GM18511 (cell line): Measurements from ENCODE around the gene SF3B3.
"Not testable (repeated sequence)": the region's sequence is repeated elsewhere in the genome, so short reads cannot be mapped to it uniquely, and the experiment has no call there.

Experiments used
- ATAC-seq: cut with Tn5 transposase; IDR thresholded peaks from one replicate; pipeline ENCODE4 v1.9.1; 2021; ENCODE audit warnings: mild to moderate bottlenecking, moderate library complexity; ENCODE audit not compliant: unreplicated experiment

SF3B3 gene

DNA sequence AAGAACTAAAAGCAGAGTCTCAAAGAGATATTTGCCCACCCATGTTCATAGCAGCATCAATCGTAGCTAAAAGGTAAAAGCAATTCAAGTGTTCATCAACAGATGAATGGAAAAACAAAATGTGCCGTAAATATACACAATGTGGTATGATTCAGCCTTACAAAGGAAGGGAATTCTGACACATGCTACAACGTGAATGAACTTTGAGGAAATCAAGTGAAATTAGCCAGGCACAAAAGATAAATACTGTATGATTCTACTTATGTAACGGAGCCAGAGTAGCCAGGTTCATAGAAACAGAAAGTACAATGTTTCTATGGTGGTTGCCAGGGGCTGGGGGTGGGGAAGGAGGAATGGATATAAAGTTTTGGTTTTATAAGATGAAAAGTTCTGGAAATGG, 64.9 kb downstream of the SF3B3 start:
- ATAC-seq = no peak

DNA sequence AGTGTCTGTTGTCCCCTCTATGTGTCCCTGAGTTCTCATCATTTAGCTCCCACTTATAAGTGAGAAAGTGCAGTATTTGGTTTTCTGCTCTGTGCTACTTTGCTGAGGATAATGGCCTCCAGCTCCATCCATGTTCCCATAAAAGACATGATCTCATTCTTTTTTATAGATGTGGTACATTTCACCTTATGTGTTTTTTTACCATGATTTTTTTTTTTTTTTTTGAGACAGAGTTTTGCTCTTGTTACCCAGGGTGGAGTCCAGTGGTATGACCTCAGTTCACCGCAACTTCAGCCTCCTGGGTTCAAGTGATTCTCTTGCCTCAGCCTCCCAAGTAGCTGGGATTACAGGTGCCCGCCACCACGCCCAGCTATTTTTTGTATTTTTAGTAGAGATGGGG, 65.8 kb downstream of the SF3B3 start:
- not testable (repeated sequence) for ATAC-seq

DNA sequence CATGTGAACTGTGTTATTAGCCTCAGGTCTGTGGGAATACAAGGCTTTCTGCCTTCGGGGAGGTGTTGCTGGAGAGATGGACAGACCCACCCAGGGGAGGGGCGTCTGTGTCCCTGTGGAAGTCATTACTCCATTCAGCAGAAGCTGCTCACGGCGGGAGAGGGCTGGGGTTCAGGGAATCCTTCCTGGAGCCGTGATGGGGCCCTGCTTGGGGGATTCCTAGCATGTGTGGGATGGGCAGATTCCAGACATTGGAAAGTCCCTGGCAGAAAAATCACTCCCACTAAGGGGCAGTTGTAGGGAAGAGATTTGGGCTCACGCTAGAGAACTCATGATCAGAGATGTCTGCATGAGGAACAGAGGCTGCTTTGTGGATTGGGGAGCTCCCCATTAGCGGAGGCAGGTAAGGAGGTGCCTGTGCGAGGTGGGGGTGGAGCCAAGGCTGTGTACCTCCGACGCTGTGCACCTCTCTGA, 66.4 kb downstream of the SF3B3 start:
- ATAC-seq = no peak

DNA sequence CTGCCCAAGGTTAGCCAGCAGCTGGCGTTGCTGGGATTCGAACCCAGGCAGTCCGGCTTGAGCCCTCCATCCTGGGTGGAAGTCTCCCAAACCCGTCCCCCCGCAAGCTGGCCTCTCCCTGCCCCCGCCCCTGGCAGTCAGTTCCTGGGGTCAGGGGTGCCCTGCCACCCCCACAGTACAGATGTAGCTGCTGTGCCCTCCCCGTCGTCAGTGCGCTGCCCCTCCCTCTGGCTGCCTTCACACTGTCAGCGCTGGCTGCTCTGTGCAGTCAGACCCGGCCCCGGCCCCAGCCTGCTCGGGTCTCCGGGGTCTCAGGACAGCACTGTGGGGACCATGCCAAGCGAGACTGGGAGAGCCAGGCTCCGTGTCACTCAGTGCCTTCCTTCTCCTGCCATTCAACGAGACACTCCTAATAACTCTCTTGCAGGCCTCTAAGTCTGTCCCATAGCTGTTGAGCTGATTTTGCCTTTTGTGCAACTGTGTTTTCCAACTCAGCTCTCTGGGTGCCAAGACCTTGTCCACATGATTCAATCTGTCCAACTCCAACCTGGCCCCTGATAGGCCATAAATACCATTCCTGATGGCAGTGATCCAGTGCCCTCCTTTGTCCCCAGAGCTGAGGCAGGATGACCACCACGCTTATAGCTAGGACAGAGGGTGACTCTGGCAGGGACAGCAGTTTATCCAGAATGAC, 67.3 kb downstream of the SF3B3 start:
- no peak for ATAC-seq

DNA sequence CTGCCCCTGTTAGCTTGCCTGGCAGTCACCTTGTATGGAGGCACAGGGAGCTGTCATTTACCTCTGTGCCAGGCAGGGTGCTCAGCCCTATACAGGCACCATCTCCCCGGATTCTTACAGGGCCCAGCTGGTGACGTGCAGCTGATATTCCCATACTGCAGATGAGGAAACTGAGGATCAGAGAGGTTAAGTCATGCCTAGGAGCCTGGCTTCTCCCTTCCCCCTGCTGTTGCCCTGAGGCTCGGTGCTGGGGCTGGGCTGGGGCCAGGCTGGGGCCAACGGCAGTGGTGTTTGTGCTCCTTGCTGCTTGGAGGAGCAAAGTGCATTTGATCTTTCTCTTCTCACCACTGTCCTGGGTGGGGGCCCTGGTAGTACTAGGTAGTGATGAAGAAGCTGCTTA, 68.0 kb downstream of the SF3B3 start:
- ATAC-seq = no peak

DNA sequence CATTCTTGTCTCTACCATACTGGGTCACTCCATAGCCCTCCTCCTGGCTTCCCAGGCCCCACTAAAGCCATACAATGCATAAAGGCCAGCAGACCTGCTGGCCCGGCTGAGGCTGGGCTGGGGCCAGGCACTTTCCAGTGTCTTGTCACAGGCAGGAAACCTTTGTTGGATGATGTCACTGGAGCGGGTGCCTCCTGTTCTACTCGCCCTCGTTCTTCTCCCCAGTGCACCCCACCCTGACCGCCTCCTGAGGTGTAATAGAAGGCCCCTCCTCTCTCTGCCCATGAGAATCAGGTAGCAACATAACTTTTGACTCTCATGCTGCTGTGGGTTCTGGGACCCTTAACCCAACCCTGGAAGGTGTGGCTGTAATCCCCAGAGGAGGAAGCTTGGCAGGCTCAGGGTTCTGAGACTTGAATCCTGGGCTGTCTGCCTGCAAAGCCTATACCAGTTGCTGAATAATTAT, 68.5 kb downstream of the SF3B3 start:
- no peak for ATAC-seq

DNA sequence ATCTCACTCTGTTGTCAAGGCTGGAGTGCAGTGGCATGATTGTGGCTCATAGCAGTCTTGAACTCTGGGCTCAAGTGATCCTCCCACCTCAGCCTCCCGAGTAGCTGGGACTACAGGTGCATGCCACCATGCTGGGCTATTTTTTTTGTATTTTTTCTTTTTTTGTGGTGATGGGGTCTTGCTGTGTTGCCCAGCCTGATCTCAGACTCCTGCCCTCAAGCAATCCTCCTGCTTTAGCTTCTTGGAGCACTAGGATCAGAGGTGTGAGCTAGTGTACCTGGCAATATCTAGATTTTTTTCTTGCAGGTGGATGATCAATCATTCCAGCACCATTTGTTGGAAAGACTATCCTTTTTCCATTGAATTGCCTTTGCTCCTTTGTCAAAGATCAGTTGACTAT, 69.9 kb downstream of the SF3B3 start:
- ATAC-seq = no peak

DNA sequence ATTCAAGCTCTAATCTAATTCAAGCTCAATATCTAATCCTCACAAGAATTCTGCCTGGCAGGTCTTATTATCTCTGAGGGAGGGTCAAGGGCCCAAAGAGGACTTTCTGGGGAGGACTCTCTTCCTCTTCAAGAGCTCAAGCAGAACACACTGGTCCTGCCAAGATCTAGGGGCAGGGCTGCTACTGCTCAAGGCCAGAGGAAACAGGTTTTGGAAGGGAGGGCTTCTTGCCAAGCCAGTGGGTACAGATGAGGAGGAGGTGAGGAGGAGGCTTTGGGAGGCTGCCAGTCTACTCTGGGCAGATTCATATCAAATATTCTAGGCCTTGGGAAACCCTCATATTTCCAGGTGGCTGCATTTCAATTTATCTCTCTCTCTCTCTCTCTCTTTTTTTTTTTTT, 71.0 kb downstream of the SF3B3 start:
- no peak for ATAC-seq

DNA sequence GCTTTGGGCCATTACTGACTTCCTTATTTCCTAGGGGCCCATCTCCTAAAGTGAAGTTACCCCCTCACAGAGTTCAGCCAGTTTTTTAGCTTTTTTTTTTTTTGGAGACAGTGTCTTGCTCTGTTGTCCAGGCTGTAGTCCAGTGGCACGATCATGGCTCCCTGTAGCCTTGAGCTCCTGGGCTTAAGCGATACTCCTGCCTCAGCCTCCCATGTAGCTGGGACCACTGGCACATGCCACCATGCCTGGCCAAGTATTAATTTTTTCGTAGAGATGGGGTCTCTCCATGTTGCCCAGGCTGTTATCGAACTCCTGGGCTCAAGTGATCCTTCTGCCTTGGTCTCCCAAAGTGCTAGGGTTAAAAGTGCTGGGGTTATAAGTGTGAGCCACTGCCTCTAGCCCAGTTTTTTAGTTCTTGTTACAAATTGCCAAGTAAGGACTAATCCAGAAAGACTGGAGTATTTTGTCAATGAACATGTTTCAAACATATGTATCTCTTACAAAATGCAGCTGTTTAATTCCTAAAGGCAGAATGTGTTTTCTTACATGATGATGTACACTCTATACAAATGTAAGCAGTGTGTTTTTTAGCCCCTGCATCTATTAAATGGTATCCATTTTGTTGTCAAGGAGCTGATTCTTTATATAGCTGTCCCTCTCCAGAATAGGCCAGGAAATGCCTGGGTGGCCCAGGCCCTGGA, 73.7 kb downstream of the SF3B3 start:
- ATAC-seq = no peak

DNA sequence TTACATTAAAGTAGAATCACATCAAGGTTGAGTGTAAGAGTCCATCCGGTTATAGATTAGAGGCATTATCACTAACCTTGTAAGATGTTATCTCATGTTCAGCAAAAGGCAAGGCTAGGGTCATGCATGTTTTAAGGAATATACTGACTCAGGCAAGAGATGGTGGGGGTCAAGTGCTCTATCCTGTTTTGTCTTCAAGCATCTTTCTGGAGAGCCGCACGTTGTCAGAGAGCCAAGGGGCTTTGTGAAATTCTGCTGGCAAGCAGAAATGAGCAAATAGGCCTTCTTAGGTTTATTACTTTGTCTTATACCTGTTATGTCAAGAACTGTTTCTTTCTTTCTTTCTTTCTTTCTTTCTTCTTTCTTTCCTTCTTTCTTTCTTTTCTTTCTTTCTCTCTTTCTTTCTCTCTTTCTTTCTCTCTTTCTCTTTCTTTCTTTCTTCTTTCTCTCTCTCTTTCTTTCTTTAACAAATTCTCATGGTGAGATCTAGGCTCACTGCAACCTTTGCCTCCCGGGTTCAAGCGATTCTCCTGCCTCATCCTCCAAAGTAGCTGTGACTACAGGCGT, 75.4 kb downstream of the SF3B3 start:
- no peak for ATAC-seq

DNA sequence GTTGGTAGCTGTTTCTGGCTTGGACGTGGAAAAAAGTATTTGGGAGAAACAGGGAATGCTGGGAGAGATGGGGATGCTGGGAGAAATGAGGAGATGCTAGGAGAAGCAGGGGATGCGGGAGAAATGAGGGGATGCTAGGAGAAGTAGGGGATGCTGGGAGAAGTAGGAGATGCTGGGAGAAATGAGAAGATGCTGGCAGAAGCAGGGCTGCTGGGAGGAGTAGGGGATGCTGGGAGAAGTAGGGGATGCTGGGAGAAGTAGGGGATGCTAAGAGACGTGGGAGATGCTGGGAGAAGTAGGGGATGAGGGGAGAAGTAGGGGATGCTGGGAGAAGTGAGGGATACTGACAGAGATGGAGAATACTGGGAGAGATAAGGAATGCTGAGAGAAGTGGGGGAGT, 77.1 kb downstream of the SF3B3 start:
- ATAC-seq = no peak

DNA sequence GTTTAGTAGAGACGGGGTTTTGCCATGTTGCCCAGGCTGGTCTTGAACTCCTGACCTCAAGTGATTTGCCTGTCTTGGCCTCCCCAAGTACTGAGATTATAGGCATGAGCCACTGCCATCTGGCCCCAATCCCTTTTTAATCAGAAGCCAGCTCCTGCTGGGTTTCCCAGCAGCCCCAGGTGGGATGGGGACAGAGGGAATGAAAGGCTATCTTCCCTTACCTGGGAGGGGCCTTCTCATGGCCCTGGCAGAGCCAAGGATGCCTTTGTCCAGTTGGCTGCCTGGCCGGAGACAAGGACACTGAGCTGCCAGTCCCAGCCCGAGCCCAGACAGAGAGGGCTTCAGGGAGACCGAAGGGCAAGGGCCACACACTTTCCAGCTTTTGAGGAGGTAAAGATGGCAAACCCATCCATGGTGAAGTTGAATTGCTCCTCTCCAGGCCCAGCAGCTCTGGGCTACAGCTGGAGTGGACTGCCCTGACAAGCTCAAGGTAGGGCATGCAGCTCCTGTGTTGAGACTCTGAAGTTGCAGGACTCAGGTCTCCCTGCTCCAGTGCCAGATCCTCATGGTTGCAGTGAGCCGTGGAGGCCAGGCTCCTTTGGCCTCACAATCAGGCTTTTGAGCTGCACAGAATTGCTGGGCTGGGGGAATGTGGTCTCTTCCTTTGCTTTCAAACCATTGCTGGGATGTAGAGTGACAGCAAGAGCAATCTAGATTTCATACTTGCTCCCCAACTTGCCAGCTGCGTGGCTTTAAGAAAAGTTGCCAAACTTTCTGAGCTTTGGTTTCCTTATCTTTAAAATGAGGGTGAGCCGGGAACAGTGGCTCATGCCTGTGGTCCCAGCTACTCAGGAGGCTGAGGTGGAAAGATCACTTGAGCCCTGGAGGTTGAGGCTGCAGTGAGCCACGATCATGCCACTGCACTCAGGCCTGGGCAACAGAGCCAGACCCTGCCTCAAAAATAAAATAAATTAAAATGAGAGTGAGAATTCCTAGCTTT, 78.3 kb downstream of the SF3B3 start:
- no peak for ATAC-seq

DNA sequence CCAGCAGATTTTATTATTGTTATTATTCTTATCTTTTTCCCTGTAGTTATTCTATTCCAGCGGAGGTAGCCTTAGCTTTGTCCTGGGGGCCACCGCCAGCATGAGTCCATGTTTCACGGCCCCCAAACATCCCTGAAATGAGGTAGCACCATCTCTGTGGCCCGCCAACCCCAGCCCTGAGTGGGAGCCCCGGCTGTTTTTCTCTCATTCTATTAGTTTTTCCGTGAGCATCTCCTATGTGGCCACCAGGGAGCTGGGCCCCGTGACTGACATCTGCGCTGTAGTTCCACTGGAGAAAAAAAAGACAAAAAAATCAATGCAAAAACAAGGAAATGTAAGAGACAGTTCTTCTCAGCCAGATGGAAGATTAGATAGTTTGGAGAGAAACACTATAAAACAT, 79.2 kb downstream of the SF3B3 start:
- no peak for ATAC-seq

DNA sequence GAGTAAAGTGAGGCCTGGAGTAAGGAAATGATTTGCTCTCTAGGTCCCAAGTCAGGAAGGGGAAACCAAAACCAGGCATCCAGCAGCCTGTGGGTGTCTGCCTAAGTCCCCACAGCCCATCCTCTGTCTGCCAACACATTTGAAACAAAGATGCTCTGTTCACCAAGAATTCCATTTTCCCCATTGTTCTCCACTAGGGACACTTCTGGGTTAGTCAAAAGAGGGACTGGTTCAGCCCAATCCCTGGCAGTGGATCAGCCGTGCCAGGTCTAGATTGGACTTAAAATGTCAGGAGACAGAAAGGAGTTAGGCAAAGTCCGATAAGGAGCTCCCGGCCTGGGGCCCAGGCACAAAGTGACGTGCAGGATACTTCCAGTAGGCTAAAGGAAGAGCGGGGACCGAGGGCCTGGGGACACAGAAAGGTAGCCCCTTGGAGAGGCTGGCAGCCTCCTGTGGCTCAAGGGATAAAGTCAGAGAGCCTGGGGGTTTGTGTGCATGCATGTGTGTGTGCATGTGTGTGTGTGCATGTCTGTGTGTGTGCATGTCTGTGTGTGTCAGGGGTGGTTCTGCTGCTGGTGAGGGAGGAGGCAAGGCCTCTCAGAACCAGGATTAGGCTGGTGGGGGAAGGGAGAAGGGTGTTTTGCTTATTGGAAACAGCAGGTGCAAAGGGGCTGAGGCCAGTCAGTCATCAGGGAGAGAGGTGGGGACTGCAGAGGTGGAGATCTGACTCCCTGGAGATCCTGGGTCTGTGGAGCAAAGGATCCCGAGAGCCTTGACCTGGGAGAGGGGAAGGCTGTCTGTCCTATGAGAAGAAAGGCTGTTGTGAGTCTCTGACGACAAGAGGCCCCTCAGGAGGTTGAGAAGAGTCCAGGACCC, 81.0 kb downstream of the SF3B3 start:
- no peak for ATAC-seq

DNA sequence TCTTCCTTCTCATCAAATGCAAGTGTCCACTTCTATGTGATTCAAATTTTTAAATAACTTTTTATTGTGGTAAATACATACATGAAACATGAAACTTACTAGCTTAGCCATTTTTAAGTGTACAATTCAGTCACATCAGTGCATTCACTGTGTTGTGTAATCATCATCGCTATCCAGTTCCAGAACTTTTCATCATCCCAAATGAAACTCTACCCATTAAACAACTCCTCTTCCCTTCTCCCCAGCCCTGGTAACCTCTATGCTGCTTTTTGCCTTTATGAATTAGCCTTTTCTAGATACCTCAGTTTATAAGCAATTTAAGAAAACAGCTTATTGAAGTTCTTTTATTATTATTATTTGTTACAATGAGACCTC, 81.7 kb downstream of the SF3B3 start:
- ATAC-seq = no peak

DNA sequence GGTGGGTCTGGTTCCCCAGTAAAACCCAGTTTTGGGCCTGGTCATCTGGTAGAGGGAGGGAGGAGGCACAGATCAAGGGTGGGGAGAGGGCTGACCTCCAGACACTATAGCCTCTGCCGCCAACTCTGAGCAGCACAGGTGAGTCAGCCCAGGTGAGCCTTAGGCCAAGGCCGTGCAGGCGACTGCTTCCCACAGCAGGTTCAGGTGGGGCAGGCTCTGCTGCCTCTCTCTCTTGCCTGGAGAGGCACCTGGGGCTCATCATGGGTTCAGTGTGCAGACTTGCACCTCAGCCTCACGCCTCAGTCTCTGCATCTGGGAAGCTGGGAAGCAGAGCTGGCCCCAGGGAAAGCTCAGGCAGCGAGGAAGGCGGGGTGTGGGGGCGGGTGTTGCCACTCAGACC, 84.9 kb downstream of the SF3B3 start:
- no peak for ATAC-seq

DNA sequence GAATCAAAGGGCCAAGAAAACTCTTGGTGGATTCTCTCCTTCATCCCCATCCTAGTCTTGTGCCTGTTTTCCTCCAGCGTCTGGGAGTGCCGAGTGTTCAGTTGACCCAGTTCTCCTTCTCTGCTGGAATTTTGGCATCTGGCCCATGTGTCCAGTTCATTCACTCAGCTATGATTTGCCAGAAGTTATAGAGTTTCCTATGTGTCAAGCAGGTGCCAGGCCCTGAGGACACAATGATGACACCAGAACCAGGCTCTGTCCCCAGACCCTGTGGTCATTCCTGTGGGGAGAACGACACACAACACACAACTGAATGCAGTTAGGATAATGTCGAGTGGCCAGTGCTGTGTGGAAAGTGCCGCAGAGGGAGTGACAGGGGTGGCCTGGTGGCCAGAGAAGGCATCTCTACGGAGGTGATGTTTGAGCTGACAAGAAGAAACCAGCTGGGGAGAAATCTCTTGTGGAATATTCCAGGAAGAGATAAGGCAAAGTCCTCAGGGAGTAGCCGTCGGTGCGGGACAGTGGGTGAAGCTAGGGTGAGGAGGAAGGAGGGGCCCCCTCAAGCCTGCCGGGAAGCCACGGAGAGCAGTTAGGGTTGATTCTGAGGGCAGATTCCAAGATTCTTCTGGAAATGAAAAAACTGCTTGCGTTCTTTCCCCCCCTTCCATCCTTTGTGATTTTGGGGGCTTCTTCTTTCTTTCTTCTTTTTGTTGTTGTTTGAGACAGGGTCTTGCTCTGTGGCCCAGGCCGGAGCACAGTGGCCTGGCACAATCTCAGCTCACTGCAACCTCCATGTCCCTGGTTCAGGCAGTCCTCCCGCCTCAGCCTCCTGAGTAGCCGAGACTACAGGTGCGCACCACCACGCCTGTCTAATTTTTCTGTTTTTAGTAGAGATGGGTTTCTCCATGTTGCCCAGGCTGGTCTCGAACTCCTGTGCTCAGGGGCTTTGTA, 86.9 kb downstream of the SF3B3 start:
- no peak for ATAC-seq

DNA sequence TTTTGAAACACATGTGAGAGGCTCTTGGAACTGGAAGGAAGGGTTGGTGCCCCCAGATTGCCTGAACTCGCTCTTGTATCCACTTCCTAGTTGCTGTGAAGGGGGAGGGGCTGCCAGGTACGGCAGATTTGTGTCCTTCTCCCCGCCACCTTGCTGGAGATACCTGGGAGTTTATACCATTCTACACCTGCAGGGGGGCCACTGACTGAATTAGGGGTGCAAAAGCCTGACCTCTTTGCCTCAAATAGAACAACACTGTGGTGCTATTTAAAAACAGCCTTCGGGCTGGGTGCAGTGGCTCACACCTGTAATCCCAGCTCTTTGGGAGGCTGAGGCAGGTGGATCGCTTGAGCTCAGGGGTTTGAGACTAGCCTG, 87.6 kb downstream of the SF3B3 start:
- no peak for ATAC-seq

DNA sequence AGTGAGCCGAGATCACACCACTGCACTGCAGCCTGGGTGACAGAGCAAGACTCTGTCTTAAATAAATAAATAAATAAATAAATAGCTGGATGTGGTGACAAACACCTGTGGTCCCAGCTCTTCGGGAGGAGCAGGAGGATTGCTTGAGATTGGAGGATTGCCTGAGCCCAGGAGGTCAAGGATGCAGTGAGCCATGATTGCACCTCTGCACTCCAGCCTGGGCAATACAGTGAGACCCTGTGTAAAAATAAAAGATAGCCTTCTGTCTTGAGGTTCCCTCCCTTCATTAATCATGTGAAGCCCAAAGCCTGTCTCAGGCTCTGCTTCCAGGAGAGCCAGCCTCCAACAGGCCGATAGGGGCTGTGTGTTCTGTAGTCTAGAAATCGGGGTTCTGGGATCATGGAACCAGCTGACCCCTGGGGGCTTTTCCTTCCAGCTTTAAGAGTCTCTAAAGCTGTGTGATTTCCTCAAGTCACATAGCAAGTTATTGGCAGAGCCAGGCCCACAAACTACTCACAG, 88.2 kb downstream of the SF3B3 start:
- no peak for ATAC-seq
